Chondrocyte (in vitro differentiated cells): Measurements from ENCODE around the gene ISM1. TPM values are rescaled to one million over a fixed set of nuclear protein-coding genes. Genes with fewer than 3 reads are reported as not detected.

ENCODE experiments used
- DNase-seq: peaks from one replicate; pipeline ENCODE4 v3.0.0; 2021; ENCODE audit warnings: mixed read lengths, low spot score
- H3K27ac Mint-ChIP-seq: one replicate; pipeline ENCODE4 v1.8.0; 2021; ENCODE audit warnings: mild to moderate bottlenecking, moderate library complexity, mixed read lengths; ENCODE audit not compliant: unreplicated experiment
- H3K27me3 Mint-ChIP-seq: 2 replicates; pipeline ENCODE4 v1.8.0; 2021; ENCODE audit warnings: low read depth, mixed read lengths
- H3K36me3 Mint-ChIP-seq: 2 replicates; pipeline ENCODE4 v1.8.0; 2021; ENCODE audit warnings: low read depth, mixed read lengths
- H3K4me1 Mint-ChIP-seq: 2 replicates; pipeline ENCODE4 v1.8.0; 2021; ENCODE audit warnings: low read depth, mild to moderate bottlenecking, mixed read lengths
- H3K4me3 Mint-ChIP-seq: one replicate; pipeline ENCODE4 v1.8.0; 2021; ENCODE audit warnings: mild to moderate bottlenecking, moderate library complexity, mixed read lengths; ENCODE audit not compliant: unreplicated experiment
- H3K9me3 Mint-ChIP-seq: 2 replicates; pipeline ENCODE4 v1.8.0; 2021; ENCODE audit warnings: low read depth, mixed read lengths
- total RNA-seq: library from RNA; stranded (reverse); gene quantifications from 3 replicates; pipeline ENCODE4 v1.2.1, GENCODE V29; 2021
- TF ChIP-seq, protein P1 (sequence below): fragments of 200-600 bp; sonication (generic); IDR thresholded peaks from 2 replicates; pipeline ENCODE4 v1.5.0; 2021; ENCODE audit warnings: antibody characterized with exemption, mild to moderate bottlenecking, moderate library complexity

The ISM1 gene
- total RNA-seq, 1 donor from 2014 or later, result 1.2 TPM

DNA sequence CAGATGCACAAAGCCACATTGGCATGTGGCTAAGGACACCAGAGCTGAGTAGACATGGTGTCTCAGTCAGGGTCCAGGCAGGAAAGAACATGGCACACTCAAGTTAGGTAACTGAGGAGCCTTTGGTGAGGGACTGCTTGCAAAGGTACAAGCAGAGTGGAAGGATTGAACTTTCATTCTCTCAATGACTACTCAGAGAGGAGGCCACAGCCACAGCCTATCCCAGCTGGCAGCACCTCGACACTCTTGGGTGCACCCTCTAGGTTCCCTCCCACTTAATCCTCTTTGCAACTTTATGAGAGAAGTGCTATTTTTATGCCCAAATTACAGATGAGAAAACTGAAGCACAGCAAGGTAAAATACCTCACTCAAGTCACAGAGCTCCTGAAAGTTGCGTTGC, 73.4 kb downstream of the ISM1 start:
- TF ChIP-seq, protein P1, sequence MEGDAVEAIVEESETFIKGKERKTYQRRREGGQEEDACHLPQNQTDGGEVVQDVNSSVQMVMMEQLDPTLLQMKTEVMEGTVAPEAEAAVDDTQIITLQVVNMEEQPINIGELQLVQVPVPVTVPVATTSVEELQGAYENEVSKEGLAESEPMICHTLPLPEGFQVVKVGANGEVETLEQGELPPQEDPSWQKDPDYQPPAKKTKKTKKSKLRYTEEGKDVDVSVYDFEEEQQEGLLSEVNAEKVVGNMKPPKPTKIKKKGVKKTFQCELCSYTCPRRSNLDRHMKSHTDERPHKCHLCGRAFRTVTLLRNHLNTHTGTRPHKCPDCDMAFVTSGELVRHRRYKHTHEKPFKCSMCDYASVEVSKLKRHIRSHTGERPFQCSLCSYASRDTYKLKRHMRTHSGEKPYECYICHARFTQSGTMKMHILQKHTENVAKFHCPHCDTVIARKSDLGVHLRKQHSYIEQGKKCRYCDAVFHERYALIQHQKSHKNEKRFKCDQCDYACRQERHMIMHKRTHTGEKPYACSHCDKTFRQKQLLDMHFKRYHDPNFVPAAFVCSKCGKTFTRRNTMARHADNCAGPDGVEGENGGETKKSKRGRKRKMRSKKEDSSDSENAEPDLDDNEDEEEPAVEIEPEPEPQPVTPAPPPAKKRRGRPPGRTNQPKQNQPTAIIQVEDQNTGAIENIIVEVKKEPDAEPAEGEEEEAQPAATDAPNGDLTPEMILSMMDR, result no peak
- H3K27me3 Mint-ChIP-seq, result peaks cover 4% of the 10 kb centered on the region
- no peak overlapping the region for H3K27ac Mint-ChIP-seq
- H3K4me1 Mint-ChIP-seq, result peaks cover 10% of the 10 kb centered on the region
- no peak for DNase-seq
- no peak overlapping the region for H3K4me3 Mint-ChIP-seq
- no peaks in the 10 kb centered on the region for H3K36me3 Mint-ChIP-seq
- H3K9me3 Mint-ChIP-seq, result no peaks in the 10 kb centered on the region

DNA sequence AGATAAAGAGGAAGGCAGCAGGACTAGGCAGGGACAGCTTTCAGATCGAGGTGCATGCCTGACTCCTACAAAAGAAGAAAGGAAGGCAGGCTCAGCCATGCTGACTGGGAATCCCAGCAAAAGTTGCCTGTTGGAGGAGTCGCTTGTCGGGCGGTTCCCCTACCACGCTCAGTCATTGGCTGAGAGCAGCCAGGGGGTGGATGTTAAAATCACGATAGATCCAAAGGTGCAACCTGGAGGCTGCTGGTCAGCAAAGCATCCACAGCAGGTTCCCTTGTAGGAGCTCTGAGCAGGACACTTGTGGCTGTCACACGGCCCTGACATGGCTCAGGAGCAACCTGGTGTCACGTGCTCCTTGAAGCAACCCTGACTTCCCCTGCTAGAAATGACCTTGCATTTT, 74.6 kb downstream of the ISM1 start:
- Mint-ChIP-seq H3K27ac (no peak overlapping the region), H3K27me3 (peaks cover 4% of the 10 kb centered on the region), H3K36me3 (no peaks in the 10 kb centered on the region), H3K9me3 (no peaks in the 10 kb centered on the region), H3K4me3 (no peak overlapping the region), H3K4me1 (peaks cover 10% of the 10 kb centered on the region)
- TF ChIP-seq, protein P1, result no peak
- DNase-seq, result no peak

DNA sequence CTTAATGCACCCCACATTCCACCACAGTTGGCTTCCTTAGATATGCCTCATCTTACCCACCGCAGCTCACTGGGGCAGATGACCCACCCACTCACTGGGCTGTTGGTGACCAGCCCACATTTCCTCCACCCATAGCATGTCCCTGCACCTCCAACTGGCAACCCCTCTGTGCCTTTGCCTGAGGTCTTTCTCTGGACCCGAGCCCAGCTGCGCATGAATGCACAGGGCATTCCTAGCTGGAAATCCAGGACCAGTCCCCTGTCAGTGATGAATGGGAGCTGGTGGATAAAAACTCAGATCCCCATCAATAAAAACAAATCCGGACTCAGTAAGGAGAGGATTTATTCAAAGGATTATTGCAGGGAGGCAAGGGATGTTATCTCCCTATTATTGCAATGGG, 75.0 kb downstream of the ISM1 start:
- no peak for DNase-seq
- Mint-ChIP-seq H3K36me3 (no peaks in the 10 kb centered on the region), H3K4me1 (peaks cover 10% of the 10 kb centered on the region), H3K27ac (no peak overlapping the region), H3K27me3 (peaks cover 4% of the 10 kb centered on the region), H3K9me3 (no peaks in the 10 kb centered on the region), H3K4me3 (no peak overlapping the region)
- TF ChIP-seq, protein P1, result no peak

DNA sequence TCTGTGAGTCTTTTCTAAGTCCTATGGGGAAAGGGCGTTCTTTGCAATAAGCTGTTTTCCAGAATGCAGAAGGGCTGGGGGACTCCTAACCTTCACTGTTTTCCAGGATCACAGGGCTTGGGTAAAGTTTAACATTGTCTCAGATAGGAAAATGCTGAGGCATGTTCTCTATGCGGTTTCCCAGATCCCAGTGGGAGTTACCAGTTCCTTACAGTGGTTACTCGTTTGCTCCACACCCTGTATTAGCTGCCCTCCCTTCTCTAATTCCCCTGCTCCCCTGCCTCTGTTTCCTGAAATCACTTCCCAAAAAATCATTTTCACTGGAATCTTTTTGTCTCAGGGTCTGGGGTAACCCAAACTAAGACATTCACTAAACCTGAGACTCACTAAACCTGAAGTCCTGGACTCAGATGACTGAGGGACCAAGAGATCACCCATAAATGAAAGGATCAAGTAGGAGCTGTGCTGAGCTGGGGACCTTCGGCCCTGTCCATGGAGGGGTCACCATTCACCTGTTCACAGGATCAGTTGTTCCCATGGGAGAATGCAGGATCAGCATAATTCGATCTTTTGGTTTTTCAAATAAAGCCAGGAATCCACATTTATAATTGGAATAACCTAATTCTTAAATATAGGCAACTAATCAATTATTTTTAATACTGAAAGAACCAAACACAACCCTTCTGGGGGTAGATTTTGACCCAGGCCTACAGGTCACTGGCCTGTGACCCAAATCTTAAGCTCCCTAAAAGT, 76.2 kb downstream of the ISM1 start:
- TF ChIP-seq, protein P1, result no peak
- Mint-ChIP-seq H3K27ac (no peak overlapping the region), H3K27me3 (peaks cover 4% of the 10 kb centered on the region), H3K36me3 (no peaks in the 10 kb centered on the region), H3K4me1 (peaks cover 7% of the 10 kb centered on the region), H3K4me3 (no peak overlapping the region), H3K9me3 (no peaks in the 10 kb centered on the region)
- DNase-seq, result no peak

DNA sequence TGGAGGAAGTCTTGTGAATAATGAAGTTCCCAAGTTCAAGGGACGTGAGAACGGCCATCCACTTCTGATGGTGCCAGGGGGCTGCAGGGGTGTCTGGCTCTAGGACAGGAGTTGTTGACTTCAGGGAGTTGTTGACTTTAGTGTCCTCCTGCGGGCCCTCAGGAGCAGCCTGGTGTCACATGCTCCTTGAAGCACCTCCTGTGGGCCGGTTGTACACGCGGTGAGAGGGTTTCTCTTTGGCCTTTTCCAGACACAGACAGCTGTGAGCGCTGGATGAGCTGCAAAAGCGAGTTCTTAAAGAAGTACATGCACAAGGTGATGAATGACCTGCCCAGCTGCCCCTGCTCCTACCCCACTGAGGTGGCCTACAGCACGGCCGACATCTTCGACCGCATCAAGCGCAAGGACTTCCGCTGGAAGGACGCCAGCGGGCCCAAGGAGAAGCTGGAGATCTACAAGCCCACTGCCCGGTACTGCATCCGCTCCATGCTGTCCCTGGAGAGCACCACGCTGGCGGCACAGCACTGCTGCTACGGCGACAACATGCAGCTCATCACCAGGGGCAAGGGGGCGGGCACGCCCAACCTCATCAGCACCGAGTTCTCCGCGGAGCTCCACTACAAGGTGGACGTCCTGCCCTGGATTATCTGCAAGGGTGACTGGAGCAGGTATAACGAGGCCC, 77.8 kb downstream of the ISM1 start:
- Mint-ChIP-seq H3K4me3 (no peak overlapping the region), H3K36me3 (no peaks in the 10 kb centered on the region), H3K27me3 (peaks cover 4% of the 10 kb centered on the region), H3K27ac (no peak overlapping the region), H3K4me1 (peaks cover 4% of the 10 kb centered on the region), H3K9me3 (peaks cover 2% of the 10 kb centered on the region)
- no peak for DNase-seq
- TF ChIP-seq, protein P1, result no peak
